GM21381 (cell line): ENCODE data around the gene B3GALNT2.

ENCODE experiments used
- ATAC-seq: cut with Tn5 transposase; IDR thresholded peaks from one replicate; pipeline ENCODE4 v1.9.1; 2021; ENCODE audit warnings: mild to moderate bottlenecking, moderate library complexity; ENCODE audit not compliant: unreplicated experiment

B3GALNT2 gene

DNA sequence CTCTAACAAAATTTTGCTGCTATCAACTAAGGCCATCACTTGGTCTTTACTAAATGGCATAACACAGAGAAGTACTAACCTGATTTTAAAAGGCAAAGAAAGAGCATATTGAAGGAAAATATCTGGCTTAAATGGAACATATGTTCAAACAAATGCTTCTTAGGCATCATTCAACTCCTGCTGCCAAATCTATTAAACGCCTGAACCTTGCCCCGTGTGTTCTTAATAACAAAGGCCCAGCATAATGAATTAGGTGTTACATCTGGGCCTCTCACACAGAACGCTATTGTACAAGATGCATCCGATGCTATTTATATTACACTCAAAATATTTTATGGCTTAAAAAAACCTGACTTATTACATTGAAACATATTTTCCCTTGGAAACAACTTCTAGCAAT, 48.4 kb downstream of the B3GALNT2 start:
- no peak for ATAC-seq

DNA sequence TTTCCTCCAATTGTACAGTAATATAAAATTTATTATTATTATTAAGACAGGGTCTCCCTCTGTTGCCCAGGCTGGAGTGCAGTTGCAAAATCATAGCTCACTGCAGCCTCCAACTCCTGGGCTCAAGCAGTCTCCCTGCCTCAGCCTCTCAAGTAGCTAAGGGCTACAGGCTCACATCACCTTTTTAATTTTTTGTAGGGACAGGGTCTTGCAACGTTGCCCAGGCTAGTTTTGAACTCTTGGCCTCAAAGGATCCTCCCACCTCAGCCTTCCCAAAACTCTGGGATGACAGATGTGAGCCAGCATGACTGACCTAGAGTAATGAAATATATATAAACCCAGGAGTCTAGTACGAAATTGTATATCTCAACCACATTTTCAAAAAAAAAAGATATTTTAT, 49.2 kb downstream of the B3GALNT2 start:
- no peak for ATAC-seq

DNA sequence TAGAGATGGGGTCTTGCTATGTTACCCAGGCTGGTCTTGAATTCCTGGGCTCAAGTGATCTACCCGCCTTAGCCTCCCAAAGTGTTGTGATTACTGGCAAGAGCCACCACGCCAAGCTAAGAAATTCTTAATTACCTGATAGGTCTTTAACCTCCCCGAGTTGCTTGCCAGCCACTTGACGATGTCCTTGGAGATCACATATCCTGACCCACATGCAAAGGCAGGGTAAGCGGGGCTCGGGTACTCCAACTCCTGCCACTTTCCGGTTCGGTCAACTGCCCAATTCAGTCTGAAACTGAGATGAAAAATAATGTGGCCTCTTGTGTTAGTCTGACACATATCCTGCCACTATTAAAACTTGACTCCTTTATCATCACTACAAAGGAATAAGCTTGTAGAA, 50.2 kb downstream of the B3GALNT2 start:
- no peak for ATAC-seq

DNA sequence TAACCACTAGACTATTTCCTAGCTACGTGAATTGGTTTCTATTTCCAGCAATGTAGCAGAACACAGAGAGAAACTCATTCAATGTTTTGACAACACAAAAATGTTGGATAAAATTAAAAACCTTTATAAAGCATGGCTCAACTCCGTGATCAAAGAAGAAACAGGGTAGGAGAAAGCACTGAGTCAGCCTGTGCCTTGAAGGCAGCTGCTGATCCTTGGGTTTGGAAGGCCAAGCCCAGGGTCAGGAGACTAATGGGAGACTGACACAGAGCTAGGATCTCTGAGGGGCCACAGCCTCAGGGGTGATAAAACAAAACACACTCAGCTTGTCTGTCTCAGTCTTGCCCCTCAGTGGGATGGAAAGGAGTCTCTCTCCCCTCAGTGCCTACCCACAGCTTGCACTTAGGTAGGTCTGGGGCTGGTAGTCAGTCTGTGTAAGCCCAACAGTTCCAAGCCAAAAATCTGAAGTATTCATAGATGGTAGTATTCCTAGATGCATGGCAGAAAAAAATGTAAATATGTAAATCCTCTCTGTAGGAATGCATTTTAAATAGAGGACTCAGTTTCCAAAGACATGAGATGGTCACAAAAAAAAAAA, 53.3 kb downstream of the B3GALNT2 start:
- ATAC-seq: no peak

DNA sequence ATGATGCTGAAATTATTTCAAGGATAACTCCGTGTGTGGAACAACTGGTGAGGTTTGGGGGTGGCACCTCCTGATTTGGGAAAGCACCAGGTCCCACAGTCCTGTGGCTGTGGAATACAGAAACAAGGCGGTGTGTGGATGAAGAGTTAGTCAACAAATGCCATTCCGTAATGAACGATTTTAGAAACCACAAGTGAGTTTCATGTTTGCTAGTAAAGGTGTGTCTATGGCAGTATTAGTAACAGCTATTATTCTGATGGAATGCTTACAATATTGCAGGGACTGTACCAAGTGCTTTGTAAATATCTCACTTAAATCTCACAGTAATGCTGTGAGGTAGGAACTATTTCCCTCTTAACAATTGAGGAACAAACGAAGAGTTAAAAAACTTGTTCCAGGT, 53.8 kb downstream of the B3GALNT2 start:
- ATAC-seq: no peak

DNA sequence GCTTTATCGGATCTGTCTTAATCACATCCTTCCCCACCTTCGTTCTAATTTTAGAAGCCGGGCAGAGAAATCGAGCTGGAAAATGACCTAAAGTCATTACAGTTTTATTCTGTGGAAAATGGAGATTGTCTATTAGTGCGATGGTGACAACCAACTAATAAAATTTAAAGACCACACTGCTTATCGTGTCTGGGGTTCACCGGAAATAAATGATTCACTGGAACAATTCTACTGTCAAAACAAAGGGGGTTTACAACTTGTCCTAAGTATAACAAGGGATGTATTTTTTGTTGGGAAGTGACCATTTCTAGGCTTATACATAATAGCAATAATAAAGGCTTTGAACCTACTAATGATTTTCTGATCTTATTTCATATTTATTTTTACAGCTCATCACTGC, 55.6 kb downstream of the B3GALNT2 start:
- ATAC-seq: no peak

DNA sequence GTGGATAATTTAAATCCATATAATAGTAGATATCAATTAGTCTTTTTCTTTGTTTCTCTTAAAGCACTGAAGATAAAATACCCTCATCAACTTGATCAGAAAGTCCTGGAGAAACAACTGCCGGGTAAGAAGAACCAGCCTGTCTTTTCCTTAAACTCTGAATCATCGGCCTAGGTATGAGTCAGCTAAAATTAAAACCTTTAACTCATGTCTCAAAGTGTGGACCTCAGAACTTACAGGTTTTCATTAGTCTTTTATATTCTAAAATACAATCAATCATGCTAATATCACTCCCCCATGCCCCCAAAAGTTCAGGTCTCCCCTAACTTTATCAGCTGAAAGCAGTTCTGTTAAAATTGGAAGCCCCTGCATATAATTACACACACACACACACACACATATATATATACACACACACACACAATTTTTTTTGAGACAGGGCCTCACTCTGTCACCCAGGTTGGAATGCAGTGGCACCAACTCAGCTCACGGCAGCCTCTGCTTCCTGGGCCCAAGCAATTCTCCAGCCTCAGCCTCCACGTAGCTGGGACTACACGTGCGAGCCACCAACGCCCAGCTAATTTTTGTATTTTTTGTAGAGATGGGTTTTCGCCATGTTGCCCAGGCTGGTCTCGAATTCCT, 61.3 kb downstream of the B3GALNT2 start:
- no peak for ATAC-seq

DNA sequence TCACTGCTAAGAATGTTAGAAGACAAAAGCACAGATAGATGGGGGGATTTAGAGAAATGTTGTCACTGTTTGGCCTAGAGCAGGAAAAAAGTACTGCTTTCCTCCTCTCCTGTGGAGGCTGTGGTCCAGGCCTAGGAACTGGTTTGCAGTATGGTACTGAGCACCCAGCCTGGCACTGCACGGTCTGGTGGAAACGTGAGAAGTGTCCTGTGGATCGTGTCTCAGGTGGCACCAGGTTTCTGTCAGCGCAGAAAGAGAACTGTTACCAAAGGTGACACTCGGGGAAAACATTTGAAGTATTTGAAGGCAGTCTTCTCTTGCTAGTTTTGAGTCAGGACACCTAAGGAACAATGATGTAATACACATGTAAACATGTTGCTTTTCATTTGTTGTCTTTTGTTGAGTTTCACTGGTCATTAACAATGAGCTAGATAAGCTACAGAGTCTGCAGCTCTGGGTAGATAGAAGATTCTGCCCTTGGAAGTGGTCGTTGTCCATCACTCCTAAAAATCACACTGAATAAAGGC, 63.0 kb downstream of the B3GALNT2 start:
- ATAC-seq: no peak

DNA sequence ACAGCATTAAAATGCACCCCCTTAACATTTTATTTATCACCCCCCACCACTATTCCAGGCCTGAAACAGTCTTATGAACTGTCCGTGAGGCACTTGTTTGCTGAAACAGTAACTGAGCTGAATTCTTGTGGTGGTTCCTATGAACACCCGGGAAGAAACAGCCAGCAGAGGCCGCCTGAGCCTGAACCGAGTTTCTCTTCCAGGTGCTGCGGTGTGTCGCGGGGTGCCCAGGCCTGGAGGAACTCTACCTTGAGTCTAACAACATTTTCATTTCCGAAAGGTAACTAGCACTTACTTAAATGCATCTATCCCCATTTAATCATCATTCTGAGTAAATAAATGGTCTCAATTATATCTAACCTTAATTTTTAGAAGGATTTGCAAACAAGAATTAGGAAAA, 70.3 kb downstream of the B3GALNT2 start:
- no peak for ATAC-seq

DNA sequence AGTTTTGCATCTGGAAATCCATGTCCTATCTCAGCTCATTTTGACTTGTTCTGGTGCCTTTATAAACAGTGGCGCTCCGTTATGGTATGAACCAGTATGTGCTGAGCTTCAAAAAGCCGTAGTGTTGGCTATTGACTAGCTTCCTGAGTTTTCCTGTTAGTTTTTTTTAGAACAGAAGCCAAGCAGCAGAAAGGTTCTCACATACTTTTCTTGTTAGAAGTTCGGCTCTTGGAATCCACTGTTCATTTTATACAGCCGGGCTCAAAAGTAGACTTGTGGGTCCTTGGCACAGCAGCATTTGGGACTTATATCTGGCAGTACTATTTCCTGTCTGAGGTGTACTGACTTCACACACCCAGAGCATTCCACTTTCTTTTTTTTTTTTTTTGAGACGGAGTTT, 73.3 kb downstream of the B3GALNT2 start:
- ATAC-seq: no peak

DNA sequence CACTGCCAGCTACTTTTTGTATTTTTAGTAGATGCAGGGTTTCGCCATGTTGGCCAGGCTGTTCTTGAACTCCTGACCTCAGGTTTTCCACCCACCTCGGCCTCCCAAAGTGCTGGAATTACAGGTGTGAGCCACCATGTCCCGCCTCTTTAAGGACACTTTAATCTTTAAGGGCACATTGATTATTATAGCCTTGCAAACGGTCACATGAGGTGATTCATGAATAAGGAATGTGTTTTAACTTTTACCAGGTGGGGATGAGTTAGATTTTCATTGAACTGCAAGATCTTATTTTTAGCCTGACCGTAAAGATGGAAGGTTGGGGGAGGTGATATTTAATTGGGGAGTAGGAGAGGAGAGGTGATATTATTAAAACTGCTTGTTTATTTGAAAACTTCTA, 75.1 kb downstream of the B3GALNT2 start:
- ATAC-seq: no peak

DNA sequence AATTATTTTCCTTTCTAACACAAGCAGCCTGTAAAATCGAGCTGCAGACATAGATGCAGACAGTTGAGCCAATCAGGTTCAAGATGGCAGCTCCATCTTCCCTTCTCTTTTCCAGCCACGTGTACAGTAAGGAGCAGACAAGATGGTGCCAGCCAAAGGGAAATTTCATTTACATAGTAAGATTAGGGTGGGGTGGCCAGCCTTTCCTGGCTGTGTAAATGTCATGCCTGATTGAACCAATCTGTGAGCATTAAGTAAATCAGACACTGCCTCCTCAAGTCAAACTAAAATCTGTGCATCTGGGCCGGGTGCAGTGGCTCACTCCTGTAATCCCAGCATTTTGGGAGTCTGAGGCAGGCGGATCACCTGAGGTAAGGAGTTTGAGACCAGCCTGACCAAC, 76.8 kb downstream of the B3GALNT2 start:
- ATAC-seq: no peak

DNA sequence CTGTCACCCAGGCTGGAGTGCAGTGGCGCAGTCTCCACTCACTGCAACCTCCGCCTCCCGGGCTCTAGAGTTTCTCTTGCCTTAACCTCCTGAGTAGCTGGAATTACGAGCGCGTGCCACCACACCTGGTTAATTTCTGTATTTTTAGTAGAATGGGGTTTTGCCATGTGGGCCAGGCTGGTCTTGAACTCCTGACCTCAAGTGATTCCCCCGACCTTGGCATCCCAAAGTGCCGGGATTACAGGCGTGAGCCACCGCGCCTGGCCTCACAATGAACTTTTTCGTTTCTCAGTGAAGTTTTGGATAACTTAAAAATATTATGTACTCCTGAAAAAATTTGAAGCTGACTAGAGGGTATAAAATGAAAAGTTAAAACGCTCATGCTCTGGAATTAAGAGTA, 77.6 kb downstream of the B3GALNT2 start:
- no peak for ATAC-seq

DNA sequence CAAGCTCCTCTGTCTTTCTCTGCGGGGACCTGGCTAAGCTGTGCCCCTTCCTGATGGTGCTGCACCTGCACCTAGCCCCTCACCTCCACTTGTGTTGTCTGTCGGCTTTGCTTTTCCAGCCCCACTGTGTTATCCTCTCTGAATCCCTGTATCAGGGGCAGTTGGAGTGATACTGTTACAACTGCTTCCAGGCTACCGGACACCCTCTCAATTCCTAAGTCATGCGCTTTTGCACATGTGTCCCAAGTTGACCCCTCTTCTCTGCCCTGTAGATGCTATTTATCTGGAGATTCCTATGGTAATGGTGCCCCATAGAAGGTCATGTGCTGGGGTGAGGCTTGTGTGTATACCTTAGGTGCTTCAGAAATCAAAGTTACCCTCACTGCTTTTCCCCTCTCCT, 78.1 kb downstream of the B3GALNT2 start:
- no peak for ATAC-seq

DNA sequence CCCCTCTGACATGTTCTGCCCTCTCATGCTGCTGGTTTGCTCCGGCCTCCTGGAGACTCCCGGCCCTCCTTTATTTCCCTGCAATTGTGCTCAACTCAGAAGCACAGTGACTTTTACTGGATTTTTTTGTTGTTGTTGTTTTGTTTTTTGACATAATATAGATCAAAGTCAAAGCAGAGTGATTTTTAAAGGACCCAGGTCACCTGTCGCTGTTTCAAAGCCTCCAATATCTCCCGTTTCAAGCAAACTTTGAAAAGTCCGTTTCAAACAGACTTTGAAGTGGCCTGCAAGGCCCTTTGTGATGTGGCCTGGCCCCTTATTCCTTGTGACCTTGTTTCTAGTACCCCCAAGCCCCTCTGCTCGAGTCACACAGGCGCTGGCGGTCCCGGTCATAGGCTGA, 78.9 kb downstream of the B3GALNT2 start:
- ATAC-seq: no peak

DNA sequence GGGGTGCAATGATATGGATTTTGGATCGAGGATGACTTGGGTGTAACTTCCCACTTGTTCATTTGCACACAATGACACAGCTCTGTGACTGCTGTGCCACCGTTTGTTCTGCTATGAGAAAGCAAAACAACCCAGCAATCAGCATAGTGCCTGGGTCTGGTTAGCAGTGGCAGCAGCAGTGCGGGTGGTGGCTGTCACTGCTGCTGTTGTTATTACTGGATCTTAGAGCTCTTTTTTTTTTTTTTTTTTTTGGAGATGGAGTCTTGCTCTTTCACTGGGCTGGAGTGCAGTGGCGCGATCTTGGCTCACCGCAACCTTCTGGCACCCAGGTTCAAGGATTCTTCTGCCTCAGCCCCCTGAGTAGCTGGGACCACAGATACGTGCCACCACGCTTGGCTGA, 80.2 kb downstream of the B3GALNT2 start:
- no peak for ATAC-seq

DNA sequence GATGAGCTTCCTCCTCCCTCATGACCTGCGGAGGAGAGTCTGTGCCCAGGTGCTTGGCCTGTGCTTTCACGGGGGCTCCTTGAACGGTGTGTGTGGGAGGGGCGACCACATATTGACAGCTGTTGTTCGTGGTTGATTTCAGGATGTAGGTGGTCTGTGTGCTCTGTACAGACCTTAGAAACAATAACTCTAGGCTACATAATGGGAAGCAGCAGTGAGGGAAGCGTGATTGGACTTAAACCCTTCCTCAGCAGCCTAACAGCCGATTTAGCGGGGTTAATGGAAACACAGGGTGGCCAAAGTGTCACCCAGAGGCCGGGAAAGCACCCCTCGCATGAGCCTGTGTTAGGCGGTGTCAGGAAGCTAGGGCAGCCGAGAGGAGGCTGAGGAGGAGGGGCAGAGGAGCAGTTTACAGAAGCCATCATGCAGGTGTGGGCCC, 81.0 kb downstream of the B3GALNT2 start:
- peak; percentile 64 for ATAC-seq

DNA sequence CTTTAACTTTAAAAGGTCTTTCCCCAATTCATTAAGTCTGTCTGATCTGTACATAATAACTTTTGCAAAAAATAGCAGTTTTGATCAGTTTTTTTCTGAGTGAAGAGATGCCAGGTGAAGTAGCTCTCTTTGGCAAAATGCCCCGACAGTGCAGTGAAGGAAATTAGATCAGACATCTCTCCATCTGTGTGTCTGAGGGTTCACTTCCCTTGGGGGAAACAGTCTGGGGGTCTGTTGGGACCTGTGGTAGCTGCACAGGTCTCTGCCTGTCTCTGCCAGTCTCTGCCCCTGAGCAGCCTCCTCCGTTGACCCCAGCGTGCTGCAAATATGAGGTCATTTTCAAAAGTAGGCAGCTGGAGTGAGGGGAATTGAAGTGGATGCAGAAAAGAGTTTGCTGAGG, 82.5 kb downstream of the B3GALNT2 start:
- no peak for ATAC-seq

DNA sequence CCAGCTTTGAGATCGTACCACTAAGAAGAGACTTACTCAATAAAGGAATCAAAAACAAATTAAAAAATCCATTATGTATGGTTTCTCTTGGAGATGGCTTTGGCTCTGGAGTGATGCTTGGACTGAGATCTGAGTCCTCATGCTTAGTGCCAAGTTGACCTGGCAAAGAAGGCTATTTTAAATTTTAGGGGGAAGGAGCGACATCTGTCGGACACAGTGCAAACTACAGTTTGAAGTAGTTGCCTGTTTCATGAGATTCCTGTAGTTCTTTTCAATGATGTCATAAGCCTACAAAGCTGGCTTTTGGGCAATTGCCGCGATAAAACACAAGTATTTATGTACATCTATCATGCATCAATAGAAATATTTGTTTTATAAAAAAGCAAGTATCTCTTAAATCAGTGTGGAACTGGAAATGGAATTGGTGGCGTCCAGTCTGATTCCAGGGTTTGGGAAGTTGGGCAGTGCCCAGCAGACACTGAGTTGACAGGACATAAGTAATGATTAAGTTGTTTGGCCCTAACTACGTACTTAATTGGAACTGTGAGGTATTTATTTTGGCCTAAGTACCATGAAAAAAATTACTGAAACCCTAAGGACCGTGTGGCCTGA, 87.1 kb downstream of the B3GALNT2 start:
- ATAC-seq: no peak

DNA sequence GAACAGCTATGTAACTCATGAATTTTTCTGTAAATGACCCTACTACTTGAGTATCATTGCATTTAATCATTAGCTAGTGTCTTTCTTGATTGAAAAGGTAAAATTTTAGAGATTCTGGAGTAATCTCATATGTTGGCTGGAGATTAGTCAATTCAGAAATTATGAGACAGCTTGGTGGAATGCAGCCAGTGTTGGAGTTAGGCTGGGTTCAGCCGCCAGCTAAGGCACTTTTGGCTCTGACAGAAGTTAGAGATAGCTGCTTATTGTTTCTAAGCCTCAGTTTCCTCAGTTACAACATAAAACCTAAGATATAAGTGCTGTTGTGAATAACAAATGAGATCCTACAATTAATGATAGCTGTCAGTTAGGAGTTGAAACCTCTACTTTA, 87.6 kb downstream of the B3GALNT2 start:
- ATAC-seq: no peak

DNA sequence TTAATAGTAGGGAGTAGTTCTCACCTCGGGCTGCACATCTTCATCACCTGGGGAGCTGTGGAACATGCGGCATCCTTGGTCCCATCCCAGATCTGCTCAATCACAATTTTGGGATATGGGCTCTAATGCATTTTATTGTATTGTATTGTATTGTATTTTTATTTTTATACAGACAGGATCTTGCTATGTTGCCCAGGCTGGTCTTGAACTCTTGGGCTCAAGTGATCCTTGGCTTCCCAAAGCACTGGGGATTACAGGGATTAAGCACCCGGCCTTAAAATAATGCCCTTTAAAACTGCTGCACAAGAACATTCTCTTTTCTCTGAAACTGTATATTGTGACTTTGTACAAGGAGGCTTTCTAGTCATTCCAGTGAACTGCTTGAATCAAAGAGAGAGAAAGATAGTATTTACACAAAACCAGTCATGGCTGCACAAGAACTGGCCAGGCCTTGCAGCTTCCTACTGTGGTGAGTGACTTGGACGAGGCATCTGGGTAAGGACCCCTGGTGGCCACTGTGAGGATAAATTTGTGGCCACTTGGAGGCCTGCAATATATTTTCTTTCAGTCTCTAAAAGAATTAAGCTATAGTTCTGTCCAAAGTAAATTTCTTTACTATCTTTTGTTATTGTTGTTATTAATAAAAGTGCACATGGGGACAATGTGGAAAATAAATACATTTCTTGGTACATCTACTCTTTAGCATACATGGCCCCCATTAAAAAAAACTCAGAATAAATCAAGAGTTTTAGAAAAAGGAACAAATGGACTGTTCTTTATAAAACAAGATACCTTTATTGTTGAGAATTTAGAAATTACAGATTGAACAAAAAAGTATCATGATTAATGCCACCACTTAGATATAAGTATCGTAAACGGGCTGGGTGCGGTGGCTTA, 89.0 kb downstream of the B3GALNT2 start:
- peak; percentile 64 for ATAC-seq
